Neural cell (in vitro differentiated cells): ENCODE data around the gene SCN7A.

Source experiments
- CTCF ChIP-seq: fragments of 450-650 bp; IDR thresholded peaks from 2 replicates; pipeline ENCODE4 v1.5.1; 2014; ENCODE audit warnings: antibody characterized with exemption, mild to moderate bottlenecking, moderate library complexity; ENCODE audit not compliant: poor library complexity, severe bottlenecking
- EP300 ChIP-seq: fragments of 450-650 bp; conservative IDR thresholded peaks from 2 replicates; pipeline ENCODE4 v1.6.1; 2014; ENCODE audit warnings: antibody characterized with exemption, mild to moderate bottlenecking, moderate library complexity; ENCODE audit not compliant: poor library complexity, severe bottlenecking
- EZH2 ChIP-seq: fragments of 200-600, 300-800 bp; shearing (Covaris generic), sonication (generic); IDR thresholded peaks from 2 replicates; pipeline ENCODE4 v1.6.1; 2014; ENCODE audit warnings: antibody characterized with exemption, low read length, borderline replicate concordance, mild to moderate bottlenecking; ENCODE audit not compliant: insufficient read depth, poor library complexity, severe bottlenecking
- MXI1 ChIP-seq: fragments of 450-650 bp; conservative IDR thresholded peaks from 2 replicates; pipeline ENCODE4 v1.6.1; 2014; ENCODE audit warnings: antibody characterized with exemption, mild to moderate bottlenecking; ENCODE audit not compliant: poor library complexity, severe bottlenecking
- POLR2AphosphoS5 ChIP-seq: IDR thresholded peaks from 2 replicates; pipeline ENCODE4 v1.6.1; 2012
- REST ChIP-seq: IDR thresholded peaks from 2 replicates; pipeline ENCODE4 v1.6.1; 2012; ENCODE audit warnings: borderline replicate concordance

- TF ChIP-seq CTCF (no peak), POLR2AphosphoS5 (no peak), MXI1 (no peak), EZH2 (no peak), REST (no peak), EP300 (no peak)
Observed at GRCh38 chr2:166405569-166405926, 88.5 kb downstream of the SCN7A start.
